GM19438 (cell line): Measurements from ENCODE around the gene IL20.
"Not testable (repeated sequence)": the region's sequence is repeated elsewhere in the genome, so short reads cannot be mapped to it uniquely, and the experiment has no call there.

Experiments
- ATAC-seq: cut with Tn5 transposase; IDR thresholded peaks from one replicate; pipeline ENCODE4 v1.9.1; 2021; ENCODE audit warnings: low read depth; ENCODE audit not compliant: unreplicated experiment

Gene IL20

DNA sequence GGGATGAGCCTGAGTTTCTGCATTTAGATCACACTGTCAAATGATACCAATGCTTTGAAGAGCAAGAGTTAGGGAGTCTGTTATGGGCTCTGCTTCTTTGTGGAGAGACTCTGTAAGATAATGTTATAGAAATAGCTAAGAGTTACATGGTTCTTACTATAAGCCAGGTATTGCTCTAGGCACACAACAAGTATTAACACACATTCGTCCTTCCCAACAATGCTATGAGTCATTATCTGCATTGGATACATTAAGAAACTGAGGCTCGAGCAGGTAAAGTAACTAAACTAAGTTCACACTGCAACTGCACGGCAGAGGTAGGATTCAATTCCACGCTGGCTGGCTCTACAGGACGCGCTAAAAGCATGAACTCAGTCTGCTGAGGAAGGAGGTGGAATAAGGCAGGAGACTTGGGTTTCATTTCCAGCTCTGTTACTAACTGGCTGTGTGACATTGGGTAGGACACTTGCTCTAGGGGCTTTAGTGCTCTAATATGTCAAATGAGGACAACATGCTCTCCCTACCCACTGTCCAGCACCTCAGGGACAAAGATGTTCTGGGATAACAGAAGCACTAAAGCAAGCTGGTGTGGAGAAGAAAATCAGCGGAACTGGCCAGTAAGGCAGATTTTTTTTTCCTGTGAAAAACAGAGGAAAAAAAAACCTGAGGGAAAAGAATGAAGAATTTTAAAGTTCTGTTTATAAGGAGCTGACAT is 23.7 kb upstream of the IL20 start:
- ATAC-seq = no peak

GRCh38 chr1:206842854-206843253 is 22.6 kb upstream of the IL20 start:
- no peak for ATAC-seq

GRCh38 chr1:206843626-206844025 is 21.8 kb upstream of the IL20 start:
- no peak for ATAC-seq

DNA sequence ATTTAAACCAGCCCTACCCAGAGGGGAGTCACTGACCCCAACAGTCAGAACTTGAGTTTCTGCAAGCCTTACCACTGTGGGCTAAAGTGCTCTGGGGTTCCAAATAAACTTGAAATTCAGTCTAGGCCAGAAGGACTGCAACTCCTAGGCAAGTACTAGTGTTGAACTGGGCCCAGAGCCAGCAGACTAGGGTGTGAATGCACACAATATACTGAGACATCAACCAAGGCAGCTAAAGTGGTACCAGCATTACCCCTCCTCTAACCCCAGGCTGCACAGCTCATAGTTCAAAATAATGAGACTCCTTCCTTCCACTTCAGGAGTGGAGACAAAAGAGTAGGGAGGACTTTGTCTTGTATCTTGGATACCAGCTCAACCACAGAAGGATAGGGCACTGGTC is 18.9 kb upstream of the IL20 start:
- ATAC-seq = no peak

- no peak for ATAC-seq
Measured at GRCh38 chr1:206847337-206847834, 18.0 kb upstream of the IL20 start.

DNA sequence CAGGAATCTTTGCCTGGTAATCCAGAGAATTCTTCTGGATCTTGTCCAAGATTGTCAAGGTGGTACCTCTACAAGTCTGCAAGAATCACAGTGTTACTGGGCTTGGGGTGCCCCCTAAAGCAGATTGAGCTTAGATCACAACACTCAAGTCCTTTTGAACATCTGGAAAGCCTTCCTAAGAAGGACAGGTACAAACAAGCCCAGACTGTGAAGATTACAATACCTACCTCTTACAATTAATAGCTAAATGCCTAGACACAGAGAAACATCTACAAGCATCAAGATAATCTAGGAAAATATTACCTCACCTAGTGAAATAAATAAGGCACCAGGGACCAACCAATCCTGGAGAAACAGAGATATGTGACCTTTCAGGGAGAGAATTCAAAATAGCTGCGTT is 17.5 kb upstream of the IL20 start:
- no peak for ATAC-seq

DNA sequence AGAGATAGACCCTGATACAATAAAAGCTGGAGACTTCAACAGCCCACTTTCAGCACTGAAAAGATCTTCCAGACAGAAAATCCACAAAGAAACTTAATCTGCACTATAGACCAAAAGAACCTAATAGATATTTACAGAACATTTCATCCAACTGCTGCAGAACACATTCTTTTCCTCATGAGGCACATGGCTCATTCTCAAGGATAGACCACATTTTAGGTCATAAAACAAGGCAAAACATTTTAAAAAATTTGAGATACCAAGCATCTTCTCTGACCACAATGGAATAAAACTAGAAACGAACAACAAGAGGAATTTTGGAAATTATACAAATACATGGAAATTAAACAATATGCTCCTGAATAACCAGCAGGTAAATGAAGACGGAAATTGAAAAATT is 15.0 kb upstream of the IL20 start:
- no peak for ATAC-seq

- ATAC-seq = no peak
Measured at GRCh38 chr1:206851341-206852010, 13.9 kb upstream of the IL20 start.

DNA sequence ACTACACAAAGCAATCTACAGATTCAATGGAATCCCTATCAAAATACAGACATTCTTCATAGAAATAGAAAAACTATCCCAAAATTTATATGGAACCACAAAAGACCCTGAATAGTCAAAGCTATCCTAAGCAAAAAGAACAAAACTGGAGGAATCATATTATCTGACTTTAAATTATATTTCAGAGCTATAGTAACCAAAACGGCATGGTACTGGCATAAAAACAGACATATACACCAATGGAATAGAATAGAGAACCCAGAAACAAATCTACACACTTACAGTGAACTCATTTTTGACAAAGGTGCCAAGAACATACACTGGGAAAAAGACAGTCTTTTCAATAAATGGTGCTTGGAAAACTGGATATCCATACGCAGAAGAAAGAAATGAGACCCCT is 12.8 kb upstream of the IL20 start:
- ATAC-seq = not testable (repeated sequence)

- not testable (repeated sequence) for ATAC-seq
Measured at GRCh38 chr1:206853696-206854095, 11.7 kb upstream of the IL20 start.

GRCh38 chr1:206854401-206855129 is 10.9 kb upstream of the IL20 start:
- no peak for ATAC-seq

DNA sequence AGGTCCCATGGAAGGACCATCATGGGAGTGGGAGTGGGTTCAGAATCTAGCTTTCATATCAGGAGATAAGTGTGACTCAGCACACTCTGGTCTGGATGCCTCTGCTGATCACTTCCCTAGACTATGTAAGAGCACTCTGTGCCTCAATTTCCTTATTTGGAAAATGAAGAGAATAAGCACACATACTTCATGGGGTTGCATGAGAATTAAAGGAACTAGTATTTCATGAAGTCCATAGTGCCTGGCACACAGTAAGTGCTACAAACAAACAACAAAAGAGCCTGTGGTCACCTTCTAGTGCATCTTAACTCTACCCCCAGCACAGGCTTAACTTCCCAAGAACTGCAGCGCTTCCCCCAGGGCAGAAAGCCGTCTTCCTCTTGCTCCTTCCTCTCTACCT is 9.6 kb upstream of the IL20 start:
- ATAC-seq = no peak

DNA sequence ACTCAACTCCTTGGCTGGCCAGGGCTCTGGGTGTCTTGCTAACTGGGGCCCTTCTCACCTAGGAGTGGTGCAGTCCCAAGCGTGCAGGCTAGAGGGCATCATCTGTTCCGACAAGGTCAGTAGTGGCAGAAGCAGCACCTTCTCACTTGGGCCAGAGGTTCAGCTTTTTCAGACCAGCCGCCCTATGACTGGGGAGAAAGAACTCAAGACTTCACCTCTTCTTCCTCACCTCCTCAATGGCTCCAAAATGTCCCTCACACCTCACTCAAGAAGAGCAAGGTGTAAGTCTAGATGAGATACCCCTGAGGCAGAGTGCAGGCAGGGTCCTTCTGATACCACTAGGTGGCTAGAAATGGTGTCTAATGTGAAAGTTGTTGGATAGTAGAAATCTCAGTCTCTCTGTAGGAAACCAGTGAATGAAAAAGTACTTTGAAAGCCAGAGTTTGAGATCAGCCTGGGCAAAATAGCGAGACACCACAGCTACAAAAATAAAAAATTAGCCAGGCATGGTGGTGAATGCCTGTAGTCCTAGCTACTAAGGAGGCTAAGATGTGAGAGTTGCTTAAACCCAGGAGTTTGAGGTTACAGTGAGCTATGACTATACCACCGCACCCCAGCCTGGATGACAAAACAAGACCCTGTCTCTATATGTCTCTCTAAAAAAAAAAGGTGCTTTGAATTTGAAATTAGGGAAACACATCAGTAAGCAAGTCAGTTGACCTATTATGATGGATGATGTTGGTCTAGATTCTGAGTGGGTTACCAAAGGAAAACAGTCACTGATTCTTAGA is 8.6 kb upstream of the IL20 start:
- ATAC-seq = no peak

DNA sequence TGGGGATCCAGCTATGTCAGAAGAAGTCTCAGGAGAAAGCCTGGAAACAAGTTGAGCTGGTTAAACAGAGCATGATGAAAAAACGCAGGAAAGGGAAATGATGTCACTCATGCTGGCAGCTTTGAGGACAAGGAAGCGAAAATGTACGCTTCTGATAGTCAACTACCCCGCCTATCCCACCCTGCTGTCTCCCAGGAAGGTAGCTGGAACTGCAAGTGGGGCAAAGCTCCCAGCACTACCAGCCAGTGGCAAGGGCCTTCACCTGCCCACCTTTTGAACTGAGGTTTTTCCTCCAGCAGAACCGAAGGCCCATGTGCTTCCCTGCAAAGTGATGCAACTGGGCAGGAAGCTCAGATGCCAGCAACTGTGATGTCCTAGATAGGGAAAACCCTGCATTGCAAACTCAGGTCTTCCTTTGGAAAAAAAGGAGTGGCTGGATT is 6.3 kb upstream of the IL20 start:
- no peak for ATAC-seq

- no peak for ATAC-seq
Measured at GRCh38 chr1:206860165-206860564, 5.3 kb upstream of the IL20 start.

GRCh38 chr1:206863266-206863665 is 2.2 kb upstream of the IL20 start:
- ATAC-seq = no peak

DNA sequence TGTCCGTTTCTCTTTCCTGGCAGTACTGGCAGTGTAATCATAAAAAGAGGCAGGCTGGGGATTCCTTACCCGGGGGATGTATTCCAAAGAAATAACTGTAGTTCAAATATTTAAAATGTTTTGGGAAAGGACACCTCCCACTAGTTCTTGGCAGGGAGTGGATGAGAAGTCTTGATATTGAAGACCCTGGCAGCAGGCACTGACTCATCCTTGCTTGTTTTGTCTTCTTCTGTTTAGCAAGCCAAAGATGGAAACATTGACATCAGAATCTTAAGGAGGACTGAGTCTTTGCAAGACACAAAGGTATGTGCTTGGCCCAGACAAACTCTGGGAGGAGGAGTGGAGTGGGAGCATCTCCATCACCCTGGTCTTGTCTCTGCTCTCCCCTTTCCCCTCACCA is 639 bp downstream of the IL20 start:
- no peak for ATAC-seq

- ATAC-seq = no peak
Measured at GRCh38 chr1:206867239-206867638, 1.8 kb downstream of the IL20 start.

DNA sequence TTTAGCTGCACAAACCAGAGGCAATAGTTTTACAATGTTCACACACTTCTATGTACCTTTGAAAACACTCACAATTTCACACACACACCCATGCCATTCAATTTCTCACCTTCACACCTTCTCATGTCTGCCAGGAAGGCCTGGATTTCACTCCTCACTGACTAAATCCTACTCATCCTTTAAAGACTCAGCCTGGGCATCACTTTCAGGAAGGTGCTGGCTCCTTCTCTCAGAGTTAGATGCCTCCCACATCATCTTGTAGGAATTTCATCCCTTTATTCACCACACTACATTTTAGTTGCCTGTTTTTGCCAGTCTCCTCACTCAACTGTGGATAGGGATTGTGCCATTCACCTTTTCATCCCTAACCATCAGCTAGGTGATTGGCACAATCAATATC is 2.3 kb downstream of the IL20 start:
- ATAC-seq = no peak

DNA sequence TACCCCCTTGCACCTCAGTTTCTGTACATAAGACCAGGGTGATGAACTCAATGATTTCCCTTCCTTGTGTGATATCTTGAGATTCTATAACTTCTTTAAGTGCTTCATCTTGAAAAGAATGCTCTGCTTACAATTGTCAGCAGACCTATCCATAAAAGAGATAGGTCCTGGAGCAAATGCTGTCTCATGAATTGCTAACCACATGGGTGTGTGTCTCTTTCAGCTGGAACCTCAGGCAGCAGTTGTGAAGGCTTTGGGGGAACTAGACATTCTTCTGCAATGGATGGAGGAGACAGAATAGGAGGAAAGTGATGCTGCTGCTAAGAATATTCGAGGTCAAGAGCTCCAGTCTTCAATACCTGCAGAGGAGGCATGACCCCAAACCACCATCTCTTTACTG is 2.8 kb downstream of the IL20 start:
- no peak for ATAC-seq

- no peak for ATAC-seq
Measured at GRCh38 chr1:206872139-206872538, 6.7 kb downstream of the IL20 start.
